GM12873 (cell line): ENCODE results near the gene PTPRF.

ENCODE experiments used
- CTCF ChIP-seq: IDR thresholded peaks from 2 replicates; pipeline ENCODE4 v1.5.1; 2012; ENCODE audit warnings: low read depth, mild to moderate bottlenecking, moderate library complexity, low read length, control low read depth; ENCODE audit not compliant: insufficient read depth; ENCODE audit errors: missing control alignments

Gene PTPRF

GRCh38 chr1:43596579-43596978 lies 65.9 kb downstream of the PTPRF start:
- no peak for TF ChIP-seq CTCF

DNA sequence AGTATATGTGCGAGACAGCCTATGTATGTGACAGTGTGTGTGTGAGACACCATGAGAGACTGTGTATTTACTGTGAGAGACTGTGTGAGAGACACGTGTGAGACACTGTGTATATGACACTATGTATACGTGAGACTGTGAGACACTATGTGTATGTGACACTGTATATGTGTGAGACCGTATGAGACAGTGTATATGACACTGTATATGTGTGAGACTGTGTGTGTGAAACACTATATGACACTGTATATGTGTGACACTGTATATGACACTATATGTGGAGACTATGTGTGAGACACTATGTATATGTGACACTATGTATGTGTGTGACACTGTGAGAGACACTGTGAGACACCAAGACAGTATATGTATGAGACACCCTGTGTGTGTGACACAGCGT lies 66.3 kb downstream of the PTPRF start:
- TF ChIP-seq CTCF, result no peak

DNA sequence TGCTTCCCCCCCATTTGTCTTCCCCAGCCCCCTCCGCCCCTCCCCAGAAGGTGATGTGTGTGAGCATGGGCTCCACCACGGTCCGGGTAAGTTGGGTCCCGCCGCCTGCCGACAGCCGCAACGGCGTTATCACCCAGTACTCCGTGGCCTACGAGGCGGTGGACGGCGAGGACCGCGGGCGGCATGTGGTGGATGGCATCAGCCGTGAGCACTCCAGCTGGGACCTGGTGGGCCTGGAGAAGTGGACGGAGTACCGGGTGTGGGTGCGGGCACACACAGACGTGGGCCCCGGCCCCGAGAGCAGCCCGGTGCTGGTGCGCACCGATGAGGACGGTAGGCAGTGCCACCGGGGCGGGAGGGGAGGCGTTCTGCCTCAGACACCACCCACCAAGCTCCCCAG lies 67.0 kb downstream of the PTPRF start:
- no peak for TF ChIP-seq CTCF

DNA sequence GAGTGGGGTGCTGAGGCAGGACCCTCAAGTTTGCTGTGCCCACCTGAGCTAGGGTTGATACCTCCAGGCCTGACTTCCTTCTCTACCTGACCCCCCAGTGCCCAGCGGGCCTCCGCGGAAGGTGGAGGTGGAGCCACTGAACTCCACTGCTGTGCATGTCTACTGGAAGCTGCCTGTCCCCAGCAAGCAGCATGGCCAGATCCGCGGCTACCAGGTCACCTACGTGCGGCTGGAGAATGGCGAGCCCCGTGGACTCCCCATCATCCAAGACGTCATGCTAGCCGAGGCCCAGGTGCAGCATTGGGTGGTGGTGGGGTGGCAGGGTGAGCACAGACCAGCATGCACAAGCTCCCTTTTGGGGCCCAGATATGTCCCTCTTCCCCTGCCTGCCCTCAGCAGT lies 67.9 kb downstream of the PTPRF start:
- no peak for TF ChIP-seq CTCF

DNA sequence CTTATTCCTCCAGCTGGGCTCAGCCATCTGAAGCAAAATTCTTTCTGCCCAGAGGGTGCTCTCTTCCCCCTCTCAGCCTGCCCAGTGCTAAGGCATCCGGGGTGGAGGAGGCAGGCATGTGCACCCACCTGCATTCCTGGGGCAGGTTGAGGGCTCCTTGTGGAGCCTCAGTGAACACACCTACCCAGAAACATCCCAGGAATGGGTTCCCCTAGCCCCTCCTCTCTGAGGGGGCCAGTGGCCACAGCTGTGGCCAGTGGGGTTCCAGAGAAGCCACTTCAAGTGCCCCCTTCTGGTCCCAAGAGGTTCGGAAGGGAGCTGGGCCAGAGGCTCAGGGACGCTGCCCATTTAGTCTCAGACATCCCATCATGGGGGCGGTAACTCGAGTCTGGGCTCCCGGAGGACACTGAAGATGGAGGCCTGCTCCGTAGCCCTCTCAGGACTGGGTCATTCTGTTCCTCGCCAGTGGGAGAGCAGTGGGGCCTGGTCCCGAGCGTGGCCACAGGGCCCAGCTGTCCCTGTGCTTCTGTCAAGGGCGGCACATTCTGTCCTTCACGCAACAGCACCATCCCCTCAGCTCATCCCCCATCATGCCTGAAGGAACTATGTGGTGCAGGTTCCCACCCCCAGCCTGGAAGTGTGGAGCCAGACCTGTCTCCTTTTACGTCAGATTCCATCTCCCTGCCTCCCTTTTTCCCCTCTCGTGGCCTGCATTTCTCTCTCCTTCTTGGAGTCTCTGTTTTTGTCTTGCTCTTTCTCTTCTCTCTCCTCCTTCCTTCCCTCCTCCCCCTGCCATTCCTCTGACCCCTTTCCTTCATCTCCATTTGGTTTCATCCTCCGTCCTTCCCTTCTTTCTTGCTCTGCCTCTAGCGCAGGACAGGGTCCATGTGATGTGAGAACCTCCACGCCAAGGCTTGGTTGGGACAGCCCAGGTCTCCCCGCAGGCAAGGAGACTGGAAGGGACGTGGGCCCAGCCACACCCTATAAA lies 69.6 kb downstream of the PTPRF start:
- no peak for TF ChIP-seq CTCF

- TF ChIP-seq CTCF, result no peak
Measured at GRCh38 chr1:43602990-43603389, 72.3 kb downstream of the PTPRF start.

GRCh38 chr1:43604192-43604591 lies 73.5 kb downstream of the PTPRF start:
- no peak for TF ChIP-seq CTCF
